ENCODE results near the gene ING4. TPM values are rescaled to one million over a fixed set of nuclear protein-coding genes. Genes with fewer than 3 reads are reported as not detected.
A peak's percentile ranks its signal among the peaks of the same experiment; 100 is the strongest.

Gene ING4
- total RNA-seq, 1 experiment from 2014 or later: 15.2 TPM

- Mint-ChIP-seq H3K4me1 (ENCODE audit: insufficient read depth, unreplicated experiment) (peaks cover 32% of the 10 kb centered on the region), H3K4me3 (ENCODE audit: unreplicated experiment) (no peak overlapping the region), H3K36me3 (ENCODE audit: insufficient read depth, unreplicated experiment) (no peaks in the 10 kb centered on the region), H3K9me3 (ENCODE audit: unreplicated experiment) (no peaks in the 10 kb centered on the region), H3K27ac (ENCODE audit: low read depth, unreplicated experiment) (peak overlapping the region; percentile 90), H3K27me3 (ENCODE audit: insufficient read depth, unreplicated experiment) (no peaks in the 10 kb centered on the region)
- BruUV-seq (replicated peaks): no TSS peak
- DNase-seq (ENCODE audit: unreplicated experiment): no peak
- intact Hi-C loops (cut with micrococcal nuclease): loop anchor here (1.0 kb wide), 1 partner anchor 211 kb away; no protein-coding TSS in a partner anchor
- ChIA-PET POLR2A (interaction anchor here (0.6 to 2.6 kb wide), 5 partner anchors 19 to 144 kb away, joined by 3 to 17 read pairs (median 3); partner anchors contain the start of genes VAMP1 and ZNF384), CTCF (interaction anchor here (0.7 to 2.2 kb wide), 5 partner anchors 60 to 211 kb away, joined by 4 to 8 read pairs (median 5); partner anchors contain the start of gene MLF2)
- TF ChIP-seq CTCF (IDR thresholded peaks at IDR 0.05; ENCODE audit: unreplicated experiment): no peak
Observed at GRCh38 chr12:6614513-6615172, 48.3 kb downstream of the ING4 start.

- intact Hi-C loops (cut with micrococcal nuclease): loop anchor here (1.0 kb wide), 1 partner anchor 211 kb away; no protein-coding TSS in a partner anchor
- peak; percentile 86 for DNase-seq (ENCODE audit: unreplicated experiment)
- no peak overlapping the region for H3K4me3 Mint-ChIP-seq (ENCODE audit: unreplicated experiment)
- H3K27me3 Mint-ChIP-seq (ENCODE audit: insufficient read depth, unreplicated experiment): no peaks in the 10 kb centered on the region
- peaks cover 32% of the 10 kb centered on the region for H3K4me1 Mint-ChIP-seq (ENCODE audit: insufficient read depth, unreplicated experiment)
- CTCF ChIA-PET: interaction anchor here (0.7 to 2.2 kb wide), 4 partner anchors 61 to 307 kb away, joined by 4 to 8 read pairs (median 5); partner anchors contain the start of gene MLF2
- peak overlapping the region; percentile 90 for H3K27ac Mint-ChIP-seq (ENCODE audit: low read depth, unreplicated experiment)
- no peaks in the 10 kb centered on the region for H3K36me3 Mint-ChIP-seq (ENCODE audit: insufficient read depth, unreplicated experiment)
- no peak for TF ChIP-seq CTCF (IDR thresholded peaks at IDR 0.05; ENCODE audit: unreplicated experiment)
- no TSS peak for BruUV-seq (replicated peaks)
- POLR2A ChIA-PET: interaction anchor here (0.6 to 2.6 kb wide), 9 partner anchors 19 to 239 kb away, joined by 3 to 17 read pairs (median 3); partner anchors contain the start of genes LPAR5, MLF2, USP5 and ZNF384
- no peaks in the 10 kb centered on the region for H3K9me3 Mint-ChIP-seq (ENCODE audit: unreplicated experiment)
Observed at GRCh38 chr12:6613776-6614512, 49.0 kb downstream of the ING4 start.

GRCh38 chr12:6613015-6613775 is 49.7 kb downstream of the ING4 start:
- BruUV-seq (replicated peaks): no TSS peak
- peak; percentile 66 for DNase-seq (ENCODE audit: unreplicated experiment)
- peaks cover 32% of the 10 kb centered on the region for H3K4me1 Mint-ChIP-seq (ENCODE audit: insufficient read depth, unreplicated experiment)
- no peak for TF ChIP-seq CTCF (IDR thresholded peaks at IDR 0.05; ENCODE audit: unreplicated experiment)
- CTCF ChIA-PET: interaction anchor here (0.5 to 2.2 kb wide), 8 partner anchors 33 to 495 kb away, joined by 3 to 8 read pairs (median 4); partner anchors contain the start of gene MLF2
- H3K4me3 Mint-ChIP-seq (ENCODE audit: unreplicated experiment): peak overlapping the region; percentile 38
- POLR2A ChIA-PET: interaction anchor here (0.6 to 2.6 kb wide), 8 partner anchors 22 to 325 kb away, joined by 3 to 17 read pairs (median 3); partner anchors contain the start of genes COPS7A, LPAR5, MLF2 and USP5
- no peaks in the 10 kb centered on the region for H3K9me3 Mint-ChIP-seq (ENCODE audit: unreplicated experiment)
- intact Hi-C loops (cut with micrococcal nuclease): no loop called here
- no peaks in the 10 kb centered on the region for H3K27me3 Mint-ChIP-seq (ENCODE audit: insufficient read depth, unreplicated experiment)
- peak overlapping the region; percentile 90 for H3K27ac Mint-ChIP-seq (ENCODE audit: low read depth, unreplicated experiment)
- H3K36me3 Mint-ChIP-seq (ENCODE audit: insufficient read depth, unreplicated experiment): no peaks in the 10 kb centered on the region
